MM.1S (cell line): ENCODE measurements around the gene GFOD1.

ENCODE experiments used
- EZH2 ChIP-seq: fragments of 300-600 bp; sonication (generic); optimal IDR thresholded peaks from 2 replicates; pipeline ENCODE3; 2017; ENCODE audit warnings: low read depth, mild to moderate bottlenecking, antibody characterized with exemption, low read length, mixed read lengths
- EZH2phosphoT487 ChIP-seq: fragments of 300-600 bp; sonication (generic); IDR thresholded peaks from 2 replicates; pipeline ENCODE4 v1.6.1; 2018; ENCODE audit warnings: antibody characterized with exemption, low read length
- TF ChIP-seq, protein P1 (sequence below): fragments of 300-600 bp; sonication (generic); IDR thresholded peaks from 2 replicates; pipeline ENCODE4 v1.5.1; 2016; ENCODE audit warnings: antibody characterized with exemption, low read length, mixed read lengths

DNA sequence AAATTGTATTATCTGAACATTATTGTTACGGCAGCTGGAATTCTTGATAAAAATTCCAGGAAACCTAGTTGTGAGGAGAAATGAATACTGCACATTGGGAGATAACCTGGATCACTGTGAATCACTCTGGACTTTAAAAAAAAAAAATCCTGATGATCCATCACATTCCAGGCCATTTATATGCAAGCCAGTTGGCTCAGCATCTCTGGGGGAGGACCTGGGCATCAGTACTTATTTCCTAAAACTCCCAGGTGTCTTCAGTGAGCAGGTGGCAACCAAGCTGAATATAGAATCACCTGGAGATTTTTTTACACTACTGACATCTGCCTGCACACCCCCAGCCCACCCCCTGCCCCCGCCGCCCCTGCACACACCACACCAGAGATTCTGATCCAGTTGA, 47.9 kb upstream of the GFOD1 start:
- TF ChIP-seq EZH2phosphoT487 (no peak), EZH2 (no peak)
- TF ChIP-seq, protein P1, sequence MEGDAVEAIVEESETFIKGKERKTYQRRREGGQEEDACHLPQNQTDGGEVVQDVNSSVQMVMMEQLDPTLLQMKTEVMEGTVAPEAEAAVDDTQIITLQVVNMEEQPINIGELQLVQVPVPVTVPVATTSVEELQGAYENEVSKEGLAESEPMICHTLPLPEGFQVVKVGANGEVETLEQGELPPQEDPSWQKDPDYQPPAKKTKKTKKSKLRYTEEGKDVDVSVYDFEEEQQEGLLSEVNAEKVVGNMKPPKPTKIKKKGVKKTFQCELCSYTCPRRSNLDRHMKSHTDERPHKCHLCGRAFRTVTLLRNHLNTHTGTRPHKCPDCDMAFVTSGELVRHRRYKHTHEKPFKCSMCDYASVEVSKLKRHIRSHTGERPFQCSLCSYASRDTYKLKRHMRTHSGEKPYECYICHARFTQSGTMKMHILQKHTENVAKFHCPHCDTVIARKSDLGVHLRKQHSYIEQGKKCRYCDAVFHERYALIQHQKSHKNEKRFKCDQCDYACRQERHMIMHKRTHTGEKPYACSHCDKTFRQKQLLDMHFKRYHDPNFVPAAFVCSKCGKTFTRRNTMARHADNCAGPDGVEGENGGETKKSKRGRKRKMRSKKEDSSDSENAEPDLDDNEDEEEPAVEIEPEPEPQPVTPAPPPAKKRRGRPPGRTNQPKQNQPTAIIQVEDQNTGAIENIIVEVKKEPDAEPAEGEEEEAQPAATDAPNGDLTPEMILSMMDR, result no peak
